ENCODE data around the gene ZBTB17.

The ZBTB17 gene

DNA sequence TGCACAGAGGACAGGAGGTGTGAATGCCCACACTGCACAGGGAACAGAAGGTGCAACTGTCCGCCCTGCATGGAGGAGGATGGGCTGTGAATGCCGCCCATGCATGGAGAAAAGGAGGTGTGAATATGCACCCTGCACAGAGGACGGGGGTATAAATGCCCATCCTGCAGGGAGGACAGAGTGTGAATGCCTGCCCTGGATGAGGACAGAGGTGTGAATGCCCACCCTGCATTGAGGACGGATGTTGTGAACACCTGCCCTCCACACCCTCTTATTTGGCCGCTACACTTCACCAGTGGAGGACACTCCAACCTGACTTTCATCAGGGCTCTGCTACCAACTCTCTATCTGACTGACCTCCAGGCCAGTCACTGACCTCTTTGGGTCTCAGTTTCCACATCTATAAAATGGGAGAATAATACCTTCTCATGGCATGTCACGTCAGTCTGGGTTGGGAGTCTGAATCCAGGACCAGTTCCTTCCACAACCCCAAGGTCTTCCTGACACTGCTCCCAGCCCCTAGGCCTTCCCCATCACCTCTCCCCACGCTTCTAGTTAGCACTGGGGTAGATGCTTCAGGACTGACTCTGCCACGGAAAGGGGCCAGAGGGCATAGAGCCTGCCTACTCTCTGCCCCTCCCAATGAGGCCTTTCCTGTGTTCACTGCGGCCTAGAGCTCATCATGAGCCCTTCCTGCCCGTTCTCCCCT is 28.4 kb downstream of the ZBTB17 start:
- no peak for TF ChIP-seq TAF1 (IDR thresholded peaks at IDR 0.05; ENCODE audit: borderline replicate concordance, insufficient read depth, low read length)
- TF ChIP-seq FOXP2 (optimal IDR thresholded peaks at IDR 0.05; ENCODE audit: borderline replicate concordance, extremely low read depth, extremely low read length, insufficient read depth) = no peak
- no peak for TF ChIP-seq SIN3A (IDR thresholded peaks at IDR 0.05; ENCODE audit: borderline replicate concordance, insufficient read depth, low read length)
- TF ChIP-seq, protein P1, sequence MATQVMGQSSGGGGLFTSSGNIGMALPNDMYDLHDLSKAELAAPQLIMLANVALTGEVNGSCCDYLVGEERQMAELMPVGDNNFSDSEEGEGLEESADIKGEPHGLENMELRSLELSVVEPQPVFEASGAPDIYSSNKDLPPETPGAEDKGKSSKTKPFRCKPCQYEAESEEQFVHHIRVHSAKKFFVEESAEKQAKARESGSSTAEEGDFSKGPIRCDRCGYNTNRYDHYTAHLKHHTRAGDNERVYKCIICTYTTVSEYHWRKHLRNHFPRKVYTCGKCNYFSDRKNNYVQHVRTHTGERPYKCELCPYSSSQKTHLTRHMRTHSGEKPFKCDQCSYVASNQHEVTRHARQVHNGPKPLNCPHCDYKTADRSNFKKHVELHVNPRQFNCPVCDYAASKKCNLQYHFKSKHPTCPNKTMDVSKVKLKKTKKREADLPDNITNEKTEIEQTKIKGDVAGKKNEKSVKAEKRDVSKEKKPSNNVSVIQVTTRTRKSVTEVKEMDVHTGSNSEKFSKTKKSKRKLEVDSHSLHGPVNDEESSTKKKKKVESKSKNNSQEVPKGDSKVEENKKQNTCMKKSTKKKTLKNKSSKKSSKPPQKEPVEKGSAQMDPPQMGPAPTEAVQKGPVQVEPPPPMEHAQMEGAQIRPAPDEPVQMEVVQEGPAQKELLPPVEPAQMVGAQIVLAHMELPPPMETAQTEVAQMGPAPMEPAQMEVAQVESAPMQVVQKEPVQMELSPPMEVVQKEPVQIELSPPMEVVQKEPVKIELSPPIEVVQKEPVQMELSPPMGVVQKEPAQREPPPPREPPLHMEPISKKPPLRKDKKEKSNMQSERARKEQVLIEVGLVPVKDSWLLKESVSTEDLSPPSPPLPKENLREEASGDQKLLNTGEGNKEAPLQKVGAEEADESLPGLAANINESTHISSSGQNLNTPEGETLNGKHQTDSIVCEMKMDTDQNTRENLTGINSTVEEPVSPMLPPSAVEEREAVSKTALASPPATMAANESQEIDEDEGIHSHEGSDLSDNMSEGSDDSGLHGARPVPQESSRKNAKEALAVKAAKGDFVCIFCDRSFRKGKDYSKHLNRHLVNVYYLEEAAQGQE (IDR thresholded peaks at IDR 0.05; ENCODE audit: insufficient read depth in 1 of 2, low read depth in 2 of 2, low read length in 2 of 2) = no peak
- TF ChIP-seq POLR2AphosphoS5 (IDR thresholded peaks at IDR 0.05; ENCODE audit: low read depth, low read length) = no peak

DNA sequence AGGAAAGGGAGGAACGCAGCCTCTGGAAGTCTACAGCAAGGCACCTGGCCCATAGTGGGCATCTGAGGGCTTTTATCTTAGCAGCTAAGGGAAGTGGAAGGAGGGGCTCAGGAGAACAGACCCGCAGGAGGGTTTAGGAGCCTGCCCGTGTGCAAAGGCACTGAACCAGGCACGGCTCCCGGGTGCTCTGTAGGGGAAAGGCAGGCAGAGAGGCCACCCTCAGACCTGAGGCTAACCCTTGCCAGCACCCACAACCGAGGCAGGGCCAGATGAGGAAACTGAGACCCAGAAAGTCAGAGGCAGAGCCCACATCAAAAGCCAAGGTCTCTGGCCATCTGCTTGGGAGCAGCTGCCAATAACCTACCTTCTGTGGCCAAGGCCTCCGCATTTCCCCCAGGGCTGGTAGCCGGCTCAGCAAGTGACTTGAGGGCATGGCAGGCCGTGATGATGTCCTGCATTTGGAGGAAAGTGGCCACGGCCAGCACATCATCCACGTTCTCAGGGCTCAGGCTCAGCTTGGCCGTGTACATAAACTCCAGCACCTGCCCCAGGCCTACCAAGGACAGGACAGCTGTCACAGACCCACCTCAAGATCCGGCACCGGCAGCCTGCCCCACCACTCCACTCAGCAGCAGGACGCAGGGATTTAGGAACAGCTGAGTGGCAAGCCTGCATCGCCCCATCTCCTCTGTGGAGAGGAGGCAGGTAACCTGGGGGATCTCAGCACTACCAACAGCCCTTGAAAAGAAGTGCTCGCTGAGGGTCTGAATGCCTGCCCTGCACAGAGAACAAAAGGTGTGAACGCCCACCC is 29.1 kb downstream of the ZBTB17 start:
- no peak for TF ChIP-seq FOXP2 (optimal IDR thresholded peaks at IDR 0.05; ENCODE audit: borderline replicate concordance, extremely low read depth, extremely low read length, insufficient read depth)
- no peak for TF ChIP-seq TAF1 (IDR thresholded peaks at IDR 0.05; ENCODE audit: borderline replicate concordance, insufficient read depth, low read length)
- no peak for TF ChIP-seq POLR2AphosphoS5 (IDR thresholded peaks at IDR 0.05; ENCODE audit: low read depth, low read length)
- no peak for TF ChIP-seq SIN3A (IDR thresholded peaks at IDR 0.05; ENCODE audit: borderline replicate concordance, insufficient read depth, low read length)
- TF ChIP-seq, protein P1 (IDR thresholded peaks at IDR 0.05; ENCODE audit: insufficient read depth in 1 of 2, low read depth in 2 of 2, low read length in 2 of 2) = no peak

DNA sequence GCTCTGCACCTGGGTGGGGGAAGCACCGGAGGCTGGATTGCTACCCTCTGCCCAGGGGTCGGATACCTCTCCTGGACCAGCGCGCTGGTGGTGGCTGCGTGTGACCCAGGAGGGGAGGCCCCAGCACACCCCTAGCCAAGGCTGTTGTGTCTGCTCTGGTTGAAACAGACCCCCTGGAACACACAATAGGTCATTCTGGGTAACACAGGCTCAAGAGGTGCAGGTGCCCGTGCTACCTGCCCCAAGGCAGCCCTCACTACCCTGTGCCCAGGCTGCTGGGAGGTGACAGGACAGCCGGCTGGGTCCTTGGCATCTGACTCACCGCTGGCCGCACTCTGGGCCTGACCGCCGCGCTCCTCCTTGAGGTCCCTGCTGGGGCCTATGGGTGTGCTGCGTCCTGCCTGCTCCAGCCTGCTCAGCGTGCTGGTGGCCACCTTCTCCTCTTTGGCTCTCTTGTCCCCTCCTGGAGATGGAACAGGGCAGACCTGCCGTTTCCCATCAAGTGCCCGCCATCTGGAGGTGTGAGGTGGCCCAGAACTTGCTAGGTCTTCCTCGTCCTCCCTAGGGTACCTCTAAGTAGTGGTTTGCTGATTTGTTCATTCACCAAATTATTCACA is 30.0 kb downstream of the ZBTB17 start:
- TF ChIP-seq, protein P1 (IDR thresholded peaks at IDR 0.05; ENCODE audit: insufficient read depth in 1 of 2, low read depth in 2 of 2, low read length in 2 of 2) = no peak
- TF ChIP-seq FOXP2 (optimal IDR thresholded peaks at IDR 0.05; ENCODE audit: borderline replicate concordance, extremely low read depth, extremely low read length, insufficient read depth) (no peak), POLR2AphosphoS5 (IDR thresholded peaks at IDR 0.05; ENCODE audit: low read depth, low read length) (no peak), SIN3A (IDR thresholded peaks at IDR 0.05; ENCODE audit: borderline replicate concordance, insufficient read depth, low read length) (no peak), TAF1 (IDR thresholded peaks at IDR 0.05; ENCODE audit: borderline replicate concordance, insufficient read depth, low read length) (no peak)

DNA sequence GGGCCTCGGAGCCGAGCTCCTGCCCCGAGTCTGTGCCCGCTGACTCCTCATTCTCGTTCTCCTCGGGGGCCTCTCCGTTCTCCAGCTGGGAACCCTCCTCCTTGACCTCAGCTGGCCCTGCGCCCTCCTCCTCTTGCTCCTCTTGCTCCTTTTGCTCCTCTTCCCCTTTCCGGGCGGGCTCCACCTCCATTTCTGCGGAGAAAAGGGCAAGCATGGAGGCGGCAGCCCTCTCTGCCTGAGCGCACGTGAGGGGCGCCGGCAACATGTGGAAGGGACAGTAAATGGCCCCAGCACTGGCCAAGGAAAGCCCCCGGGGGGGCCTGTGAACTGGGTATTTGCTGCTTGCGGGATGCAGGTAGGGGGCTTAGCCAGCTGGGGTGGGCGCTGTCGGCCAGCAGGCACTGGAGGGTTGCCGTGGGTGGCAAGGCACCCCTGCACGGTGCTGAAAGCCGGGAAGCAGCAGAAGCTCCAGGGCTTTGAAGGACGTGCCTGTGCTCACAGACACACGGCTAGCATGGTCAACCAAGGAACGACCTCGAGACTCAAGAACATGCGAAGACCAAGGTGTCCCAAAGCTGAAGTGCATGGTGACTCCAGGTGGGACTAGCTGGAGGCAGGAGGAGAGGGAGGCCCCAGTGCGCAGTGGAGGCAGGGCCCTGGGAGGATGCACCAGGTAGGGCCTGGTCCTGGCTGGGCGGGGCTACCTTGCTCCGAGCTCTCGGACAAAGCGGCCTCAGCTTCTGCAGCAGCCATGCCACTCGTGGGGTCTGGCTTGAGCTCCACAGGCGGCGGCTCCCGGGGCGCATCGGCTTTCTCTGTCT is 30.7 kb downstream of the ZBTB17 start:
- TF ChIP-seq POLR2AphosphoS5 (IDR thresholded peaks at IDR 0.05; ENCODE audit: low read depth, low read length) (no peak), TAF1 (IDR thresholded peaks at IDR 0.05; ENCODE audit: borderline replicate concordance, insufficient read depth, low read length) (no peak), SIN3A (IDR thresholded peaks at IDR 0.05; ENCODE audit: borderline replicate concordance, insufficient read depth, low read length) (no peak), FOXP2 (optimal IDR thresholded peaks at IDR 0.05; ENCODE audit: borderline replicate concordance, extremely low read depth, extremely low read length, insufficient read depth) (no peak)
- TF ChIP-seq, protein P1 (IDR thresholded peaks at IDR 0.05; ENCODE audit: insufficient read depth in 1 of 2, low read depth in 2 of 2, low read length in 2 of 2) = no peak

Data from PFSK-1 (cell line).